ENCODE data around the gene FNDC10.

FNDC10 gene

GRCh38 chr1:1550087-1550486, 49.8 kb downstream of the FNDC10 start:
- no peak for DNase-seq (ENCODE audit: low read depth in 1 of 2, low spot score in 1 of 2)

- no peak for DNase-seq (ENCODE audit: low read depth in 1 of 2, low spot score in 1 of 2)
Measured at GRCh38 chr1:1548591-1548990, 51.3 kb downstream of the FNDC10 start.
